Stimulated activated CD8-positive, alpha-beta memory T cell treated with anti-CD3 and anti-CD28 coated beads, Interleukin-7, amount 100 ng/mL, for 1 hour (primary cell): Measurements from ENCODE around the gene L3MBTL2.
"Not testable (repeated sequence)": the region's sequence is repeated elsewhere in the genome, so short reads cannot be mapped to it uniquely, and the experiment has no call there.

ENCODE experiments used
- DNase-seq, 2 donors: peaks; one replicate each; pipeline ENCODE4 v3.0.0-alpha.2; 2020; ENCODE audit warnings: low read depth in 2 of 2

The L3MBTL2 gene

GRCh38 chr22:41204992-41205900 lies at the start of gene L3MBTL2:
L3MBTL2 (plus strand) TSS chr22:41205312; CDS start chr22:41205363, 51 bp downstream.
- peak; percentile 94 to 97 for DNase-seq

DNA sequence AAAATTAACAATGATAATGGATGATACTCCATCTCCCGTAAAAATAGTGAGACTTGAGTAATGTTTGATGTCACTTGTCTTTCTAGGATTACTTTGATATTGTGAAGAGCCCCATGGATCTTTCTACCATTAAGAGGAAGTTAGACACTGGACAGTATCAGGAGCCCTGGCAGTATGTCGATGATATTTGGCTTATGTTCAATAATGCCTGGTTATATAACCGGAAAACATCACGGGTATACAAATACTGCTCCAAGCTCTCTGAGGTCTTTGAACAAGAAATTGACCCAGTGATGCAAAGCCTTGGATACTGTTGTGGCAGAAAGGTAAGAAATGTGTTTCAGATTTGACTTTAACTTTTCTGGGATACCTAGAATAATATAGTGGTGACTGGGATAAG lies 48.0 kb upstream of the L3MBTL2 start:
- DNase-seq, result no peak

DNA sequence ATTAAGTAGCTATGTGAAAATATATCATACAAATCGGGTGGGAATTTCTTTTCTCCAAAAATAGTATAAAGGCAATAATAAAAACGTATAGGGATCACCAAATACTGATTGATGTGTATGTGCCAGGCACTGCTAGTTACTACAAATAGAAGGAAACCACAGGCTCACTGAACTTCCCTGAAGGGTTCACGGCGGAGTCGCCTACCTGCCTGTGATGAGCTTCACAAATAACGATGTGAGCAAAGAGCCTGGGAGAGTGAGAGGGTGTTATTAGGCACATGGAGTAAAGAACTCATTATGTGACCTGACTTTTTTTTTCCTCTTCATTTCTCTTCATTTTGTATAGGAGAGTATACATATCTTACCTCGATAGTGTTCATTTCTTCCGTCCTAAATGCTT lies 36.0 kb upstream of the L3MBTL2 start:
- DNase-seq, result no peak

GRCh38 chr22:41171996-41172395 lies 33.1 kb upstream of the L3MBTL2 start:
- no peak for DNase-seq

- no peak for DNase-seq
Measured at GRCh38 chr22:41175546-41175945, 29.6 kb upstream of the L3MBTL2 start.

DNA sequence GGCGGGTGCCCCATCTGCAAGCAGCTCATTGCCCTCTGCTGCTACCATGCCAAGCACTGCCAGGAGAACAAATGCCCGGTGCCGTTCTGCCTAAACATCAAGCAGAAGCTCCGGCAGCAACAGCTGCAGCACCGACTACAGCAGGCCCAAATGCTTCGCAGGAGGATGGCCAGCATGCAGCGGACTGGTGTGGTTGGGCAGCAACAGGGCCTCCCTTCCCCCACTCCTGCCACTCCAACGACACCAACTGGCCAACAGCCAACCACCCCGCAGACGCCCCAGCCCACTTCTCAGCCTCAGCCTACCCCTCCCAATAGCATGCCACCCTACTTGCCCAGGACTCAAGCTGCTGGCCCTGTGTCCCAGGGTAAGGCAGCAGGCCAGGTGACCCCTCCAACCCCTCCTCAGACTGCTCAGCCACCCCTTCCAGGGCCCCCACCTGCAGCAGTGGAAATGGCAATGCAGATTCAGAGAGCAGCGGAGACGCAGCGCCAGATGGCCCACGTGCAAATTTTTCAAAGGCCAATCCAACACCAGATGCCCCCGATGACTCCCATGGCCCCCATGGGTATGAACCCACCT lies 28.0 kb upstream of the L3MBTL2 start:
- DNase-seq, result no peak

GRCh38 chr22:41177622-41178424 lies 27.3 kb upstream of the L3MBTL2 start:
- no peak for DNase-seq

DNA sequence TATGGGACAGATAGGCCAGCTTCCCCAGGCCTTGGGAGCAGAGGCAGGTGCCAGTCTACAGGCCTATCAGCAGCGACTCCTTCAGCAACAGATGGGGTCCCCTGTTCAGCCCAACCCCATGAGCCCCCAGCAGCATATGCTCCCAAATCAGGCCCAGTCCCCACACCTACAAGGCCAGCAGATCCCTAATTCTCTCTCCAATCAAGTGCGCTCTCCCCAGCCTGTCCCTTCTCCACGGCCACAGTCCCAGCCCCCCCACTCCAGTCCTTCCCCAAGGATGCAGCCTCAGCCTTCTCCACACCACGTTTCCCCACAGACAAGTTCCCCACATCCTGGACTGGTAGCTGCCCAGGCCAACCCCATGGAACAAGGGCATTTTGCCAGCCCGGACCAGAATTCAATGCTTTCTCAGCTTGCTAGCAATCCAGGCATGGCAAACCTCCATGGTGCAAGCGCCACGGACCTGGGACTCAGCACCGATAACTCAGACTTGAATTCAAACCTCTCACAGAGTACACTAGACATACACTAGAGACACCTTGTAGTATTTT lies 26.6 kb upstream of the L3MBTL2 start:
- DNase-seq, result no peak

GRCh38 chr22:41180362-41180761 lies 24.8 kb upstream of the L3MBTL2 start:
- not testable (repeated sequence) for DNase-seq

GRCh38 chr22:41180926-41181325 lies 24.2 kb upstream of the L3MBTL2 start:
- no peak for DNase-seq

DNA sequence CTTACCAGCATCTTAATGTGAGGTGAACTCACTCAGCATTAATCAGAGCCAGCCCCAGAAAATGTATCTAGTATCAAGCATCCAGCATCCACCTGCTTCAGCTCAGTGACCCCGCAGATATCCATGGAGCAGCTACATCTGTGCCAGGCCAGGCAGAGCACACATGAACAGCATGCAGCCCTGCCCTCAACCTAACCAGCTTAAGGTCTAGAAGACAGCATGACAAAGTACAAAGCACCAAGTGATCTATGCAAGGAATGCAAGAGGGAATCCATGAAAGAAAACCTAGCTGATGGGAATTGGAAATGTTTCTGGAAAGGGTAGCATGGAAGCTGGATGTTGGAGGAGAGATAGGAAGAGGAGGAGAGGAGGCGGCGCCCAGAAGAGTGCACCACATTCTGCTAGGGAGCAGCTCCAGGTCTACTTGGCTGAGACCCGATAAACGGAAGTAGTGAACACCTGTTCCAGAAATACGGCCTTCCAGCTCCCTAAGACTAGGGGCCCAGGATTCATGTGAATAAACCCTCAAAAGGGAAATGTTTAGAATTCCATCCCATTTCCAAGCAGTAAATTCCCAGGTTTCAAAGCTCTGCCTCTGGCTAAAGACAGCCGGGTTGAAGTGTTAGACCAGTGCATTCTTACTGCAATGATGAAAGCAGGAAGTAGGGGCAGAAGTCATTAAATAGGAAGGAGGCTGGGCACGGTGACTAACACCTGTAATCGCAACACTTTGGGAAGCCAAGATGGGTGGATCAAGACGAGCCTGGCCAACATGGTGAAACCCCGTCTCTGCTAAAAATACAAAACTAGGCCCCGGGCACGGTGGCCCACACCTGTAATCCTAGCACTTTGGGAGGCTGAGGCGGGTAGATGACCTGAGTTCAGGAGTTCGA lies 23.5 kb upstream of the L3MBTL2 start:
- DNase-seq, result no peak

- no peak for DNase-seq
Measured at GRCh38 chr22:41184679-41185078, 20.4 kb upstream of the L3MBTL2 start.

- DNase-seq, result no peak
Measured at GRCh38 chr22:41191467-41191866, 13.6 kb upstream of the L3MBTL2 start.

DNA sequence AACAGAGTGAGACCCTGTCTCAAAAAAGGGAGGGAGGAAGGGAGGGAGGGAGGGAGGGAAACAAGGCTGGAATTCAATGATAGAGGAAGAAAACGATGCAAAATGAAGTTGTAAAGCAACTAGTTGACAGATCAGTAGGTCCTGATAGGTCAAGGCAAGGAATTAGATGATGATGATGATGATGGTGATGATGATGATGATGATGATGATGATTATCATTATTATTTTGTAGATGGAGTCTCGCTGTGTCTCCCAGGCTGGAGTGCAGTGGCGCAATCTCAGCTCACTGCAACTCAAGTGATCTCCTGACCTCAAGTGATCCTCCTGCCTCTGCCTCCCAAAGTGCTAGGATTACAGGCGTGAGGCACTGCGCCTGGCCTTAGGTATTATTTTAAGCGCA lies 11.3 kb upstream of the L3MBTL2 start:
- DNase-seq, result no peak

DNA sequence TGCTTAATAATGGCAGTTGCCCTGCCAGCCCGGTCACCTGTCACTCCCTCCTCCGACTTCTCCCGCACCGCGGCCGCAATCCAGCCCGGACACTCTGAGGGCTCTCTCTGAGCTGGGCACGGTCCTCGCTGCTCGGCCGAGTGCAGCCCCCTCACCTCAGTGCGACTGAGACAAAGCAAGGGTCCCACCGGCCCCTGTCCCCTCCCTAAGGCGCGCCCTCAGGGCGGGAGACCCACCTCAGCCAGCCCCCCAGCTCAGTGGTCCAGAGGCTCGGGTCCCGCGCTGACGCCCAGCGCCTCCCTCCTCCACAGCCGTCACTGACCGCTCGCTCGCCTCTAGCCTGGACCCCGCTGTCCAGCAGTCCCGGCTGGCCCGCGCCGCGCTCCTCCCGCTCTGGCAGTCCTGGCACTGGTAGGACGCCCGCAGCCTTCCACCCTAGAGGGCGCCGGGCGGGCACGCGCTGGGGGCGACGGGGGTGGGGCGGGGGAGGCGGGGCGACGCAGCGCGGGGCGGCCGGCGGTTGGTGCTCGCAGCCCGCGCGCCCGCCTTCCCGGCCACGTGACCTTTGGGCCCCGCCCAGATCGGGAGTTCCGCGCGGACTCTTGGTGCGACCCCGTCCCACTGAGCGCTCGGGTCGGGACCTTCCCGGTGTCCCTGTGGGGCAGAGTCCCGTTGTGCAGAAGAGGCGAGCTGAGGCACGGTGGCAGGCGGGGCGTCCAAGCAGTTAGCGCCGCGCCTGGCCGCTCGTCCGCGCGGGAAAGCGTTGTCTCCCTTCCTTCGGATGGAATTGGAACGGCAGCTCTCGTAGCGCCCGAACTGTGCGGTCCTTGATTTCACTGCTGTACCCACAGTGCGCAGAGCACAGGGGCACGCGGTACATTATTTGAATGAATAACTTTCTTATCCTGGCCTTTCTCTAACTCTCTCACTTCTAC lies 7.8 kb upstream of the L3MBTL2 start:
- DNase-seq, result peak; percentile 59 to 72

DNA sequence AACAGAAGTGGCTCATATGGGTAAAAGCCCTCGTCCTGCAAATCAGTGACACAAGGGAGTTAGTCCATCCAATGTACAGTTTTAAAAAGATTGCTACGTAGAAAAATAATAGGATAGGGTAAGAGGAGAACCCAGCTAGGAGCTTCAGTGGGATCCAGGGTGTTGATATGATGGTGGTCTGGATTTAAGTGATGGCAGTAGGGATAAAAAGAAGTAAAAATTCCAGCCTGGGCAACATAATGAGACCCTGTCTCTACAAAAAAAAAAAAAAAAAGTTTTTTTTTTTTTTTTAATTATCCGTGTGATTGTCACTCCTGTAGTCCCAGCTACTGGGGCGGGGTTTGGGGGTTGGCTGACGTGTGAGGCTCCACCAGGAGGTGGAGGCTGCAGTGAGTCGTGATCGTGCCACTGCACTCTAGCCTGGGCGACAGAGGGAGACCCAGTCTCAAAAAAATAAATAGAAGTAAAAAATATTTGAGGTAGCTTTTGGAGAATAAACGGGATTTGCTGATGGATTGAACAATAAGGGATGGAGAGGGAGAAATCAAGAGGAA lies 7.0 kb upstream of the L3MBTL2 start:
- DNase-seq, result peak in 1 of 2 donors; percentile 7

- DNase-seq, result no peak
Measured at GRCh38 chr22:41201141-41201540, 4.0 kb upstream of the L3MBTL2 start.

- no peak for DNase-seq
Measured at GRCh38 chr22:41203118-41203517, 2.0 kb upstream of the L3MBTL2 start.

DNA sequence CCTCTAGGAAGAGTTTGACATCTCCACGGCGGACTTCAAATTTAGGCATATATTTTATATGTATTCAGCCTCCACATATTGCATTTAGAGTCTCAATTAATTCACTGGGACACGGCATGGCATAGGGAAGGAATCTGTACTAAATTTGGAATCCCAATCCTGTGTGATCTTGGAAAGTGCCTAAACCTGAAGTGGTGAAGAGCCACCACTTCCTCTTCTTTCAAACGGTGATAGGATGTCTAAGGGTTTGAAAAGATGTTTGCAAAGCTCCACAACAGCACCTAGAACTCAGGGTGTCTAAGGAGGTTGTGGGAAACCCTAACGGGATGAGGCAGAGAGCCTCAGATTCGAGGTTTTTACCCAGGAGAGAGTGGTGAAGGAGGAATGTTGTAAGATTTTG lies 1.0 kb upstream of the L3MBTL2 start:
- DNase-seq, result no peak

GRCh38 chr22:41206719-41207118 lies 1.6 kb downstream of the L3MBTL2 start:
- DNase-seq, result no peak
